Measurements from ENCODE around the gene GATB. TPM values are rescaled to one million over a fixed set of nuclear protein-coding genes. Genes with fewer than 3 reads are reported as not detected.

GATB gene
- total RNA-seq, 5 donors from 2014 or later (not counting 1 experiment from before 2014, with no cell fraction given): 9.6 to 15.3 (median 12.7) TPM

- WGBS (ENCODE audit: insufficient coverage): 100% methylated on average over 1 of the region's 5 CpGs
- ATAC-seq (replicated peaks in 1 of 4) (no peak), DNase-seq (no peak)
- Histone ChIP-seq H3K36me3 (ENCODE audit: control insufficient read depth in 2 of 2, extremely low read depth in 1 of 2, insufficient read depth in 1 of 2, low read length in 1 of 2) (no peaks in the 10 kb centered on the region), H3K9me3 (no peaks in the 10 kb centered on the region), H3K4me3 (ENCODE audit: control insufficient read depth in 1 of 2, extremely low read depth in 1 of 2, low read length in 1 of 2) (no peak overlapping the region), H3K4me1 (ENCODE audit: control insufficient read depth in 1 of 2, extremely low read depth in 1 of 2, insufficient read depth in 2 of 2, low read length in 2 of 2) (no peaks in the 10 kb centered on the region), H3K27me3 (replicated peaks in 1 of 2; ENCODE audit: control insufficient read depth in 2 of 2, extremely low read depth in 1 of 2, insufficient read depth in 2 of 2, low read length in 1 of 2) (peaks cover 2 to 8% of the 10 kb centered on the region in 2 experiments), H3K27ac (ENCODE audit: low read length) (no peak overlapping the region)
- Mint-ChIP-seq H3K36me3 (no peaks in the 10 kb centered on the region), H3K9me3 (no peaks in the 10 kb centered on the region), H3K27ac (no peak overlapping the region), H3K27me3 (peaks cover 34 to 43% of the 10 kb centered on the region in 2 donors), H3K4me3 (no peak overlapping the region), H3K4me1 (no peaks in the 10 kb centered on the region)
- ChIA-PET CTCF (no interaction called here), POLR2A (no interaction called here)
Measured at GRCh38 chr4:151628001-151628608, 132.7 kb downstream of the GATB start.

GRCh38 chr4:151627491-151627890 lies 133.3 kb downstream of the GATB start:
- no peaks in the 10 kb centered on the region for H3K36me3 Mint-ChIP-seq
- H3K9me3 Mint-ChIP-seq: no peaks in the 10 kb centered on the region
- H3K4me3 Mint-ChIP-seq: no peak overlapping the region
- H3K27ac Mint-ChIP-seq: no peak overlapping the region
- WGBS (ENCODE audit: insufficient coverage): no CpG with 5 or more reads among the region's 1 CpG
- no peaks in the 10 kb centered on the region for H3K4me1 Mint-ChIP-seq
- Histone ChIP-seq H3K36me3 (ENCODE audit: control insufficient read depth in 2 of 2, extremely low read depth in 1 of 2, insufficient read depth in 1 of 2, low read length in 1 of 2) (no peaks in the 10 kb centered on the region), H3K9me3 (no peaks in the 10 kb centered on the region), H3K27ac (ENCODE audit: low read length) (no peak overlapping the region), H3K4me1 (ENCODE audit: control insufficient read depth in 1 of 2, extremely low read depth in 1 of 2, insufficient read depth in 2 of 2, low read length in 2 of 2) (no peaks in the 10 kb centered on the region), H3K4me3 (ENCODE audit: control insufficient read depth in 1 of 2, extremely low read depth in 1 of 2, low read length in 1 of 2) (no peak overlapping the region), H3K27me3 (replicated peaks in 1 of 2; ENCODE audit: control insufficient read depth in 2 of 2, extremely low read depth in 1 of 2, insufficient read depth in 2 of 2, low read length in 1 of 2) (peaks cover 2 to 8% of the 10 kb centered on the region in 2 experiments)
- ATAC-seq (replicated peaks in 1 of 4): no peak
- POLR2A ChIA-PET: no interaction called here
- CTCF ChIA-PET: interaction anchor here (0.6 kb wide), 2 partner anchors 14 to 25 kb away, joined by 4 to 7 read pairs; no protein-coding TSS in a partner anchor
- H3K27me3 Mint-ChIP-seq: peaks cover 34 to 43% of the 10 kb centered on the region in 2 donors
- no peak for DNase-seq

GRCh38 chr4:151626751-151627150 lies 134.1 kb downstream of the GATB start:
- H3K4me3 ChIP-seq (ENCODE audit: control insufficient read depth in 1 of 2, extremely low read depth in 1 of 2, low read length in 1 of 2): no peak overlapping the region
- H3K27me3 Mint-ChIP-seq: peaks cover 34 to 43% of the 10 kb centered on the region in 2 donors
- H3K36me3 ChIP-seq (ENCODE audit: control insufficient read depth in 2 of 2, extremely low read depth in 1 of 2, insufficient read depth in 1 of 2, low read length in 1 of 2): no peaks in the 10 kb centered on the region
- H3K9me3 Mint-ChIP-seq: no peaks in the 10 kb centered on the region
- no peak overlapping the region for H3K27ac ChIP-seq (ENCODE audit: low read length)
- WGBS (ENCODE audit: insufficient coverage): 47% methylated on average over 2 of the region's 3 CpGs
- H3K4me1 ChIP-seq (ENCODE audit: control insufficient read depth in 1 of 2, extremely low read depth in 1 of 2, insufficient read depth in 2 of 2, low read length in 2 of 2): no peaks in the 10 kb centered on the region
- no peaks in the 10 kb centered on the region for H3K36me3 Mint-ChIP-seq
- ATAC-seq (replicated peaks in 1 of 4) (no peak), DNase-seq (no peak)
- H3K9me3 ChIP-seq: no peaks in the 10 kb centered on the region
- CTCF ChIA-PET: no interaction called here
- H3K4me3 Mint-ChIP-seq: no peak overlapping the region
- POLR2A ChIA-PET: no interaction called here
- peaks cover 2 to 8% of the 10 kb centered on the region in 2 experiments for H3K27me3 ChIP-seq (replicated peaks in 1 of 2; ENCODE audit: control insufficient read depth in 2 of 2, extremely low read depth in 1 of 2, insufficient read depth in 2 of 2, low read length in 1 of 2)
- H3K27ac Mint-ChIP-seq: no peak overlapping the region
- no peaks in the 10 kb centered on the region for H3K4me1 Mint-ChIP-seq

DNA sequence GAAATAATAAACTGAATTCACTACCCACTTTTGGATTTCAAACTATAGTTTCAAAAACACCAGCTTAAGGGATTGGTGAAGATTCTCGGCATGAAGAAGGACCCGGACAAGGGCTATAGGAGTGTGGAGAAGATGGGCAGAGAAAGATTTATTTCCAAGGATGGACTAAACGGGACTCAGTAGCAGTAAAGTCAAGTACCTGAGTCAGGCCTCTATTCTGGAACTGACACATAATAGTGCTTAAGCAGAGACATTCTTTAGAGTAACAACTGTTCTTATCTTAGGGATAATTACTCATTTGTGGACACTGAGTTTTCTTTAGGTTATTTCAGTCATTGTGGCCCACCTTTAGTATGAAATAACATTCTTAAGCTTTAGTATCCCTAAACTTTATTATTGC lies 134.6 kb downstream of the GATB start:
- WGBS (ENCODE audit: insufficient coverage): no CpG with 5 or more reads among the region's 3 CpGs
- ChIA-PET POLR2A (no interaction called here), CTCF (no interaction called here)
- no peak for ATAC-seq (replicated peaks in 1 of 4)
- Histone ChIP-seq H3K27ac (ENCODE audit: low read length) (no peak overlapping the region), H3K36me3 (ENCODE audit: control insufficient read depth in 2 of 2, extremely low read depth in 1 of 2, insufficient read depth in 1 of 2, low read length in 1 of 2) (no peaks in the 10 kb centered on the region), H3K9me3 (no peaks in the 10 kb centered on the region), H3K4me1 (ENCODE audit: control insufficient read depth in 1 of 2, extremely low read depth in 1 of 2, insufficient read depth in 2 of 2, low read length in 2 of 2) (no peaks in the 10 kb centered on the region), H3K4me3 (ENCODE audit: control insufficient read depth in 1 of 2, extremely low read depth in 1 of 2, low read length in 1 of 2) (no peak overlapping the region), H3K27me3 (replicated peaks in 1 of 2; ENCODE audit: control insufficient read depth in 2 of 2, extremely low read depth in 1 of 2, insufficient read depth in 2 of 2, low read length in 1 of 2) (peaks cover 2 to 8% of the 10 kb centered on the region in 2 experiments)
- Mint-ChIP-seq H3K4me1 (no peaks in the 10 kb centered on the region), H3K36me3 (no peaks in the 10 kb centered on the region), H3K27ac (no peak overlapping the region), H3K4me3 (no peak overlapping the region), H3K27me3 (peaks cover 34 to 48% of the 10 kb centered on the region in 2 donors), H3K9me3 (no peaks in the 10 kb centered on the region)
- no peak for DNase-seq

- Histone ChIP-seq H3K27ac (ENCODE audit: low read length) (no peak overlapping the region), H3K9me3 (no peaks in the 10 kb centered on the region), H3K4me3 (ENCODE audit: control insufficient read depth in 1 of 2, extremely low read depth in 1 of 2, low read length in 1 of 2) (no peak overlapping the region), H3K36me3 (ENCODE audit: control insufficient read depth in 2 of 2, extremely low read depth in 1 of 2, insufficient read depth in 1 of 2, low read length in 1 of 2) (no peaks in the 10 kb centered on the region), H3K27me3 (replicated peaks in 1 of 2; ENCODE audit: control insufficient read depth in 2 of 2, extremely low read depth in 1 of 2, insufficient read depth in 2 of 2, low read length in 1 of 2) (peaks cover 2 to 12% of the 10 kb centered on the region in 2 experiments), H3K4me1 (ENCODE audit: control insufficient read depth in 1 of 2, extremely low read depth in 1 of 2, insufficient read depth in 2 of 2, low read length in 2 of 2) (no peaks in the 10 kb centered on the region)
- no peaks in the 10 kb centered on the region for H3K9me3 Mint-ChIP-seq
- H3K27me3 Mint-ChIP-seq: peaks cover 27 to 43% of the 10 kb centered on the region in 2 donors
- no peaks in the 10 kb centered on the region for H3K36me3 Mint-ChIP-seq
- POLR2A ChIA-PET: no interaction called here
- no peak overlapping the region for H3K4me3 Mint-ChIP-seq
- ATAC-seq (replicated peaks in 1 of 4): no peak
- DNase-seq: no peak
- 82% methylated on average over 10 of the region's 14 CpGs for WGBS (ENCODE audit: insufficient coverage)
- no peak overlapping the region for H3K27ac Mint-ChIP-seq
- CTCF ChIA-PET: no interaction called here
- no peaks in the 10 kb centered on the region for H3K4me1 Mint-ChIP-seq
Measured at GRCh38 chr4:151624626-151625565, 135.9 kb downstream of the GATB start.

Data from T-cell (primary cell).